DOHH2 (cell line): Measurements from ENCODE around the gene FKBP6.
"Not testable (repeated sequence)": the region's sequence is repeated elsewhere in the genome, so short reads cannot be mapped to it uniquely, and the experiment has no call there.

Source experiments
- H3F3A ChIP-seq: fragments of 200-600 bp; sonication (generic), shearing (Covaris generic); 2 replicates; pipeline ENCODE4 v1.6.0; 2016; ENCODE audit warnings: antibody characterized with exemption, mild to moderate bottlenecking; ENCODE audit not compliant: control insufficient read depth, insufficient read depth
- H3K27ac ChIP-seq: fragments of 200-600 bp; sonication (generic); 2 replicates; pipeline ENCODE4 v1.5.1; 2014; ENCODE audit warnings: low read depth, mild to moderate bottlenecking, low read length, moderate library complexity
- H3K27me3 ChIP-seq: fragments of 200-600 bp; sonication (generic); 2 replicates; pipeline ENCODE4 v1.6.1; 2014; ENCODE audit warnings: mild to moderate bottlenecking, low read length, mixed read lengths; ENCODE audit not compliant: control insufficient read depth
- H3K36me3 ChIP-seq: fragments of 200-600 bp; sonication (generic); 2 replicates; pipeline ENCODE4 v1.6.1; 2014; ENCODE audit warnings: mild to moderate bottlenecking, low read length, moderate library complexity, mixed read lengths; ENCODE audit not compliant: control insufficient read depth
- H3K4me1 ChIP-seq: fragments of 200-600 bp; sonication (generic); 2 replicates; pipeline ENCODE4 v1.6.1; 2014; ENCODE audit warnings: mild to moderate bottlenecking, low read length, mixed read lengths; ENCODE audit not compliant: control insufficient read depth
- H3K4me2 ChIP-seq: fragments of 200-600 bp; sonication (generic); 2 replicates; pipeline ENCODE4 v1.6.0; 2014; ENCODE audit warnings: mild to moderate bottlenecking, low read length, moderate library complexity
- H3K4me3 ChIP-seq: fragments of 200-600 bp; sonication (generic); 2 replicates; pipeline ENCODE4 v1.5.1; 2014; ENCODE audit warnings: mild to moderate bottlenecking, low read length, mixed read lengths
- H3K79me2 ChIP-seq: fragments of 200-600 bp; sonication (generic); 2 replicates; pipeline ENCODE4 v1.6.1; 2014; ENCODE audit warnings: mild to moderate bottlenecking, low read length, mixed read lengths; ENCODE audit not compliant: control insufficient read depth
- H3K9me2 ChIP-seq: fragments of 200-600 bp; sonication (generic); replicated peaks from 2 replicates; pipeline ENCODE4 v1.6.1; 2014; ENCODE audit warnings: mild to moderate bottlenecking, low read length, mixed read lengths; ENCODE audit not compliant: control insufficient read depth
- H3K9me3 ChIP-seq: fragments of 200-600 bp; sonication (generic); 2 replicates; pipeline ENCODE4 v1.6.1; 2014; ENCODE audit warnings: antibody characterized with exemption, low read length, mixed read lengths; ENCODE audit not compliant: control insufficient read depth, insufficient read depth
- H4K20me1 ChIP-seq: fragments of 200-600 bp; sonication (generic); 2 replicates; pipeline ENCODE4 v1.6.0; 2014; ENCODE audit warnings: low read depth, mild to moderate bottlenecking, antibody characterized with exemption, low read length, moderate library complexity; ENCODE audit not compliant: control insufficient read depth, insufficient read depth
- EZH2phosphoT487 ChIP-seq: fragments of 200-600 bp; sonication (generic); IDR thresholded peaks from 2 replicates; pipeline ENCODE4 v1.6.1; 2017; ENCODE audit warnings: borderline replicate concordance, mild to moderate bottlenecking, antibody characterized with exemption, low read length, moderate library complexity, mixed read lengths
- TF ChIP-seq, protein P1 (sequence below): fragments of 200-600 bp; sonication (generic); IDR thresholded peaks from one replicate; pipeline ENCODE4 v1.5.1; 2014; ENCODE audit warnings: antibody characterized with exemption, mild to moderate bottlenecking, low read depth, low read length; ENCODE audit not compliant: poor library complexity, severe bottlenecking

Gene FKBP6

DNA sequence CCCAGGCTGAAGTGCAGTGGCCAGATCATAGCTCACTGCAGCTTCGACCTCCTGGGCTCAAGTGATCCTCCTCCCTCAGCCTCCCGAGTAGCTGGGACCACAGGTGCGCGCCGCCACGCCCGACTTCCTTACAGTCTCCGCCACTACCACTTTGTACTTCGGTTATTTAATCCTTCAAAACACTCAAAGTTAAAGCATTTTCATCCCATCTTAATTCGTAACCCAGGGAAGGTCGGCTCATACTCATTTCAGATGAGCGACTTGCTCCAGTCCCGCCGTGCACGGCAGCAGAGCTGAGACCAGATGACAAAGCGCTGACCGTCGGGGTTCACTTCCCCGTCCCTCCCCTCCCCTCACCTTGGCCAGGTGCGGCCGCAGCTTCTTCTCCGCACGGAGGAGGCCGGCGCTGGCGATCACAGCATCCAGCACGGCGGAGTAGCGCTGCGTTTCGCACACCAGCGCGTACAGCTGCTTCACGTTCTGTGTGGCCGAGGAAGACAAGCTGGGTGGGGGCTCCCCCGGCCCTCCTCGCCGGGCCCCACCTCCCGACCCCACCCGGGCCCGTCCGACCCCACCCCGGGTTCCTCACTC is 19.8 kb upstream of the FKBP6 start:
- peaks cover 20% of the 10 kb centered on the region for H3K4me1 ChIP-seq
- peaks cover 36% of the 10 kb centered on the region for H3K79me2 ChIP-seq

DNA sequence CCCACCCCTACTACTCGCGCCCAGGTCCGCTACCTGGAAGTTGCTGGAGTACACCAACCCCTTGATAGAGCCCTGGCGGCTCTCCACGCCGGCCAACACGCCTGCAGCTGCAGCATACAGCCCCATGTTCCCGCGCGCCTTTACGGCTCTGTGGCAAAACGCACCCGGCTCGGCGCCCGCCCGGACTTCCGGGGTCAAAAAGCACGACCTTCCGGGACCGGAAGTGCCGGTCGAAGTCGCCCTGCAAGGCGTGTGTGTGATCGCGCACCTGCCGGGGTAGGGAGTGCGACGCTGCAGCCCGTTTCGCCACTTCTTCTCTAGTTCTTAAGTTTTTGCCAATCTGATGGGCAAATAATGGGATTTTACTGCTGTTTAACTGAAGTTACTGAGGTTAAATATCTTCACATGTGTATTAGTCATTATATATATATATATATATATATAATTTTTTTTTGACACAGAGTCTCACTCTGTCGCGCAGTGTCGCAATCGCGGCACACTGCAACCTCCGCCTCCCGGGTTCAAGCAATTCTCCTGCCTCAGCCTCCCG is 19.2 kb upstream of the FKBP6 start, which contains the start of gene NSUN5:
Gene NSUN5 (minus strand): TSS at position 162 of the 550 bp plus-strand sequence. CDS start 36 bp downstream, at position 126.
- peak within 1 kb of the TSS; percentile 72 for H3K4me2 ChIP-seq
- peak within 1 kb of the TSS; percentile 57 for H3K27ac ChIP-seq
- H4K20me1 ChIP-seq, result peaks cover 6% of the 10 kb centered on the region; the same call in 1 of the 2 replicates
- TF ChIP-seq, protein P1, sequence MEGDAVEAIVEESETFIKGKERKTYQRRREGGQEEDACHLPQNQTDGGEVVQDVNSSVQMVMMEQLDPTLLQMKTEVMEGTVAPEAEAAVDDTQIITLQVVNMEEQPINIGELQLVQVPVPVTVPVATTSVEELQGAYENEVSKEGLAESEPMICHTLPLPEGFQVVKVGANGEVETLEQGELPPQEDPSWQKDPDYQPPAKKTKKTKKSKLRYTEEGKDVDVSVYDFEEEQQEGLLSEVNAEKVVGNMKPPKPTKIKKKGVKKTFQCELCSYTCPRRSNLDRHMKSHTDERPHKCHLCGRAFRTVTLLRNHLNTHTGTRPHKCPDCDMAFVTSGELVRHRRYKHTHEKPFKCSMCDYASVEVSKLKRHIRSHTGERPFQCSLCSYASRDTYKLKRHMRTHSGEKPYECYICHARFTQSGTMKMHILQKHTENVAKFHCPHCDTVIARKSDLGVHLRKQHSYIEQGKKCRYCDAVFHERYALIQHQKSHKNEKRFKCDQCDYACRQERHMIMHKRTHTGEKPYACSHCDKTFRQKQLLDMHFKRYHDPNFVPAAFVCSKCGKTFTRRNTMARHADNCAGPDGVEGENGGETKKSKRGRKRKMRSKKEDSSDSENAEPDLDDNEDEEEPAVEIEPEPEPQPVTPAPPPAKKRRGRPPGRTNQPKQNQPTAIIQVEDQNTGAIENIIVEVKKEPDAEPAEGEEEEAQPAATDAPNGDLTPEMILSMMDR, result no peak
- TF ChIP-seq EZH2phosphoT487, result no peak
- no peaks in the 10 kb centered on the region for H3F3A ChIP-seq
- no peaks in the 10 kb centered on the region for H3K9me2 ChIP-seq
- H3K4me3 ChIP-seq, result peak within 1 kb of the TSS; percentile 78
- no peaks in the 10 kb centered on the region for H3K9me3 ChIP-seq
- peaks cover 39% of the 10 kb centered on the region for H3K36me3 ChIP-seq
- no peaks in the 10 kb centered on the region for H3K27me3 ChIP-seq
- peaks cover 20% of the 10 kb centered on the region for H3K4me1 ChIP-seq
- peaks cover 36% of the 10 kb centered on the region for H3K79me2 ChIP-seq

More for the DNA sequence above, 19.8 kb upstream of the FKBP6 start:
- no peaks in the 10 kb centered on the region for H3K9me2 ChIP-seq
- peak overlapping the region; percentile 78 for H3K4me3 ChIP-seq
- TF ChIP-seq EZH2phosphoT487, result no peak
- TF ChIP-seq, protein P1, result no peak
- H3K27ac ChIP-seq, result peak overlapping the region; percentile 57
- peak overlapping the region; percentile 72 for H3K4me2 ChIP-seq
- peaks cover 44% of the 10 kb centered on the region for H3K36me3 ChIP-seq
- H3K9me3 ChIP-seq, result no peaks in the 10 kb centered on the region
- peaks cover 6% of the 10 kb centered on the region; the same call in 1 of the 2 replicates for H4K20me1 ChIP-seq
- H3K27me3 ChIP-seq, result no peaks in the 10 kb centered on the region
- H3F3A ChIP-seq, result no peaks in the 10 kb centered on the region

- peaks cover 20% of the 10 kb centered on the region for H3K4me1 ChIP-seq
- not testable (repeated sequence) for H3K27ac ChIP-seq, H3F3A ChIP-seq, H3K9me3 ChIP-seq, H3K4me2 ChIP-seq, H3K4me3 ChIP-seq, H4K20me1 ChIP-seq, H3K27me3 ChIP-seq, H3K9me2 ChIP-seq
- H3K36me3 ChIP-seq, result peaks cover 16% of the 10 kb centered on the region
- peaks cover 29% of the 10 kb centered on the region for H3K79me2 ChIP-seq
Measured at GRCh38 chr7:73311421-73311820, 16.5 kb upstream of the FKBP6 start.

- Histone ChIP-seq H3F3A (no peaks in the 10 kb centered on the region), H3K9me2 (no peaks in the 10 kb centered on the region), H3K27ac (no peak overlapping the region), H3K4me2 (no peak overlapping the region), H3K27me3 (no peaks in the 10 kb centered on the region), H3K4me3 (no peak overlapping the region), H3K79me2 (peaks cover 13% of the 10 kb centered on the region), H4K20me1 (no peaks in the 10 kb centered on the region), H3K36me3 (peaks cover under 1% of the 10 kb centered on the region; the same call in 1 of the 2 replicates), H3K9me3 (no peaks in the 10 kb centered on the region), H3K4me1 (peaks cover 6% of the 10 kb centered on the region)
- TF ChIP-seq EZH2phosphoT487, result no peak
- TF ChIP-seq, protein P1, result no peak
Measured at GRCh38 chr7:73312831-73313520, 15.0 kb upstream of the FKBP6 start.
